SU-DHL-6 (cell line): Measurements from ENCODE around the gene NCOA3.

ENCODE experiments used
- EZH2phosphoT487 ChIP-seq: fragments of 200-600 bp; sonication (generic), shearing (Covaris generic); conservative IDR thresholded peaks from 2 replicates; pipeline ENCODE4 v1.6.1; 2018; ENCODE audit warnings: mild to moderate bottlenecking, antibody characterized with exemption, low read length, moderate library complexity, mixed read lengths
- TF ChIP-seq, protein P1 (sequence below): fragments of 200-600 bp; sonication (generic); IDR thresholded peaks from one replicate; pipeline ENCODE4 v1.5.1; 2017; ENCODE audit warnings: antibody characterized with exemption, mild to moderate bottlenecking, low read length, moderate library complexity; ENCODE audit not compliant: insufficient read depth, poor library complexity, severe bottlenecking

DNA sequence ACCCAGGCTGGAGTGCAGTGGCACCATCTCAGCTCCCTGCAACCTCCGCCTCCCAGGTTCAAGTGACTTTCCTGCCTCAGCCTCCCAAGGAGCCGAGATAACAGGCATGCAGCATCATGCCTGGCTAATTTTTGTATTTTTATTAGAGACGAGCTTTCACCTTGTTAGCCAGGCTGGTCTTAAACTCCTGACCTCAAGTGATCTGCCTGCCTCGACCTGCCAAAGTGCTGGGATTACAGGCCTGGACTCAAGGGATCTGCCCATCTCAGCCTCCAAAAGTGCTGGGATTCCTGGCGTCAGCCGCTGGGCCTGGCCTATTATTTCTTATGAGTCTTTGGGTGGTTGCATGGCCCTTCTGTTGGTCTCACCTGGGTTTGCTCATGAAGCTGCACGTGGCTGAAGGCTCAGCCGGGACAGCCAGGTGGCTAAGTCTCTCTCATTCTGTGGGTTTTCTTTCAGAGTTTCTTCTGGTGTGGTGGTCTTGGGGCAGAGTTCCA is 45.6 kb upstream of the NCOA3 start:
- TF ChIP-seq, protein P1, sequence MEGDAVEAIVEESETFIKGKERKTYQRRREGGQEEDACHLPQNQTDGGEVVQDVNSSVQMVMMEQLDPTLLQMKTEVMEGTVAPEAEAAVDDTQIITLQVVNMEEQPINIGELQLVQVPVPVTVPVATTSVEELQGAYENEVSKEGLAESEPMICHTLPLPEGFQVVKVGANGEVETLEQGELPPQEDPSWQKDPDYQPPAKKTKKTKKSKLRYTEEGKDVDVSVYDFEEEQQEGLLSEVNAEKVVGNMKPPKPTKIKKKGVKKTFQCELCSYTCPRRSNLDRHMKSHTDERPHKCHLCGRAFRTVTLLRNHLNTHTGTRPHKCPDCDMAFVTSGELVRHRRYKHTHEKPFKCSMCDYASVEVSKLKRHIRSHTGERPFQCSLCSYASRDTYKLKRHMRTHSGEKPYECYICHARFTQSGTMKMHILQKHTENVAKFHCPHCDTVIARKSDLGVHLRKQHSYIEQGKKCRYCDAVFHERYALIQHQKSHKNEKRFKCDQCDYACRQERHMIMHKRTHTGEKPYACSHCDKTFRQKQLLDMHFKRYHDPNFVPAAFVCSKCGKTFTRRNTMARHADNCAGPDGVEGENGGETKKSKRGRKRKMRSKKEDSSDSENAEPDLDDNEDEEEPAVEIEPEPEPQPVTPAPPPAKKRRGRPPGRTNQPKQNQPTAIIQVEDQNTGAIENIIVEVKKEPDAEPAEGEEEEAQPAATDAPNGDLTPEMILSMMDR, result no peak
- no peak for TF ChIP-seq EZH2phosphoT487
